ENCODE data around the gene ALKBH6. TPM values are rescaled to one million over a fixed set of nuclear protein-coding genes. Genes with fewer than 3 reads are reported as not detected.

Gene ALKBH6
- total and polyA plus RNA-seq, 2 of the 13 experiments (the other 11 are each of a cell fraction or from before 2014, with no cell fraction given), result 13.7 to 18.1 TPM

- TF ChIP-seq NR2F6 (IDR thresholded peaks at IDR 0.05) (peak; percentile 22; the same call in 1 of the 2 replicates), NR2F6 (CRISPR knock-in tag; IDR thresholded peaks at IDR 0.05) (peak; percentile 76), ZNF598 (CRISPR knock-in tag; IDR thresholded peaks at IDR 0.05; ENCODE audit: borderline replicate concordance) (peak; percentile 94; the same call in 1 of the 2 replicates), ZNF546 (CRISPR knock-in tag; conservative IDR thresholded peaks at IDR 0.05) (peak; percentile 68; the same call in 1 of the 2 replicates), FOXJ3 (CRISPR knock-in tag; IDR thresholded peaks at IDR 0.05; ENCODE audit: borderline replicate concordance) (peak; percentile 47; the same call in 1 of the 2 replicates), KLF16 (CRISPR knock-in tag; IDR thresholded peaks at IDR 0.05) (peak in 1 of 2 experiments; percentile 75; a peak in 2 of 4 replicates), ZFYVE20 (CRISPR knock-in tag; IDR thresholded peaks at IDR 0.05; ENCODE audit: borderline replicate concordance, low read depth) (no peak), HNRNPL (IDR thresholded peaks at IDR 0.05; ENCODE audit: low read depth, low read length) (0 out of 2 replicates have a peak, but pooled peaks have one; percentile 35), THAP11 (CRISPR knock-in tag; IDR thresholded peaks at IDR 0.05) (peak; percentile 87), ZNF879 (CRISPR knock-in tag; IDR thresholded peaks at IDR 0.05) (0 out of 2 replicates have a peak, but pooled peaks have one; percentile 17), ZKSCAN5 (CRISPR knock-in tag; IDR thresholded peaks at IDR 0.05) (no peak), HDAC1 (CRISPR knock-in tag; IDR thresholded peaks at IDR 0.05) (no peak; the same call in 1 of the 2 replicates), RFXAP (CRISPR knock-in tag; IDR thresholded peaks at IDR 0.05; ENCODE audit: borderline replicate concordance) (peak; percentile 74), XRCC5 (optimal IDR thresholded peaks at IDR 0.05; ENCODE audit: low read length) (peak; percentile 43), KLF11 (CRISPR knock-in tag; IDR thresholded peaks at IDR 0.05) (no peak; the same call in 1 of the 2 replicates), ATF1 (CRISPR knock-in tag; IDR thresholded peaks at IDR 0.05) (no peak), NFATC3 (CRISPR knock-in tag; IDR thresholded peaks at IDR 0.05) (no peak), ZNF34 (CRISPR knock-in tag; IDR thresholded peaks at IDR 0.05; ENCODE audit: borderline replicate concordance) (no peak), TEAD3 (CRISPR knock-in tag; optimal IDR thresholded peaks at IDR 0.05; ENCODE audit: borderline replicate concordance) (peak; percentile 63)
- TF ChIP-seq, protein P1, sequence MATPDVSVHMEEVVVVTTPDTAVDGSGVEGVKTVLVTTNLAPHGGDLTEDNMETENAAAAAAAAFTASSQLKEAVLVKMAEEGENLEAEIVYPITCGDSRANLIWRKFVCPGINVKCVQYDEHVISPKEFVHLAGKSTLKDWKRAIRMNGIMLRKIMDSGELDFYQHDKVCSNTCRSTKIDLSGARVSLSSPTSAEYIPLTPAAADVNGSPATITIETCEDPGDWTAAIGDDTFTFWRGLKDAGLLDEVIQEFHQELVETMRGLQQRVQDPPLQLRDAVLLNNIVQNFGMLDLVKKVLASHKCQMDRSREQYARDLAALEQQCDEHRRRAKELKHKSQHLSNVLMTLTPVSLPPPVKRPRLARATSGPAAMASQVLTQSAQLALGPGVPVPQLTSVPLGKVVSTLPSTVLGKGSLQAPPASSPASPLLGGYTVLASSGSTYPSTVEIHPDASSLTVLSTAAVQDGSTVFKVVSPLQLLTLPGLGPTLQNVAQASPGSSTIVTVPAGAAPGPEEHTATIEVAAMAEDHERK (CRISPR knock-in tag; IDR thresholded peaks at IDR 0.05; ENCODE audit: low read depth), result peak; percentile 52; the same call in 1 of the 2 replicates
- TF ChIP-seq, protein P2, sequence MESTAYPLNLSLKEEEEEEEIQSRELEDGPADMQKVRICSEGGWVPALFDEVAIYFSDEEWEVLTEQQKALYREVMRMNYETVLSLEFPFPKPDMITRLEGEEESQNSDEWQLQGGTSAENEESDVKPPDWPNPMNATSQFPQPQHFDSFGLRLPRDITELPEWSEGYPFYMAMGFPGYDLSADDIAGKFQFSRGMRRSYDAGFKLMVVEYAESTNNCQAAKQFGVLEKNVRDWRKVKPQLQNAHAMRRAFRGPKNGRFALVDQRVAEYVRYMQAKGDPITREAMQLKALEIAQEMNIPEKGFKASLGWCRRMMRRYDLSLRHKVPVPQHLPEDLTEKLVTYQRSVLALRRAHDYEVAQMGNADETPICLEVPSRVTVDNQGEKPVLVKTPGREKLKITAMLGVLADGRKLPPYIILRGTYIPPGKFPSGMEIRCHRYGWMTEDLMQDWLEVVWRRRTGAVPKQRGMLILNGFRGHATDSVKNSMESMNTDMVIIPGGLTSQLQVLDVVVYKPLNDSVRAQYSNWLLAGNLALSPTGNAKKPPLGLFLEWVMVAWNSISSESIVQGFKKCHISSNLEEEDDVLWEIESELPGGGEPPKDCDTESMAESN (CRISPR knock-in tag; conservative IDR thresholded peaks at IDR 0.05), result peak; percentile 77
- TF ChIP-seq, protein P3, sequence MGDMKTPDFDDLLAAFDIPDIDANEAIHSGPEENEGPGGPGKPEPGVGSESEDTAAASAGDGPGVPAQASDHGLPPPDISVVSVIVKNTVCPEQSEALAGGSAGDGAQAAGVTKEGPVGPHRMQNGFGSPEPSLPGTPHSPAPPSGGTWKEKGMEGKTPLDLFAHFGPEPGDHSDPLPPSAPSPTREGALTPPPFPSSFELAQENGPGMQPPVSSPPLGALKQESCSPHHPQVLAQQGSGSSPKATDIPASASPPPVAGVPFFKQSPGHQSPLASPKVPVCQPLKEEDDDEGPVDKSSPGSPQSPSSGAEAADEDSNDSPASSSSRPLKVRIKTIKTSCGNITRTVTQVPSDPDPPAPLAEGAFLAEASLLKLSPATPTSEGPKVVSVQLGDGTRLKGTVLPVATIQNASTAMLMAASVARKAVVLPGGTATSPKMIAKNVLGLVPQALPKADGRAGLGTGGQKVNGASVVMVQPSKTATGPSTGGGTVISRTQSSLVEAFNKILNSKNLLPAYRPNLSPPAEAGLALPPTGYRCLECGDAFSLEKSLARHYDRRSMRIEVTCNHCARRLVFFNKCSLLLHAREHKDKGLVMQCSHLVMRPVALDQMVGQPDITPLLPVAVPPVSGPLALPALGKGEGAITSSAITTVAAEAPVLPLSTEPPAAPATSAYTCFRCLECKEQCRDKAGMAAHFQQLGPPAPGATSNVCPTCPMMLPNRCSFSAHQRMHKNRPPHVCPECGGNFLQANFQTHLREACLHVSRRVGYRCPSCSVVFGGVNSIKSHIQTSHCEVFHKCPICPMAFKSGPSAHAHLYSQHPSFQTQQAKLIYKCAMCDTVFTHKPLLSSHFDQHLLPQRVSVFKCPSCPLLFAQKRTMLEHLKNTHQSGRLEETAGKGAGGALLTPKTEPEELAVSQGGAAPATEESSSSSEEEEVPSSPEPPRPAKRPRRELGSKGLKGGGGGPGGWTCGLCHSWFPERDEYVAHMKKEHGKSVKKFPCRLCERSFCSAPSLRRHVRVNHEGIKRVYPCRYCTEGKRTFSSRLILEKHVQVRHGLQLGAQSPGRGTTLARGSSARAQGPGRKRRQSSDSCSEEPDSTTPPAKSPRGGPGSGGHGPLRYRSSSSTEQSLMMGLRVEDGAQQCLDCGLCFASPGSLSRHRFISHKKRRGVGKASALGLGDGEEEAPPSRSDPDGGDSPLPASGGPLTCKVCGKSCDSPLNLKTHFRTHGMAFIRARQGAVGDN (CRISPR knock-in tag; IDR thresholded peaks at IDR 0.05), result peak; percentile 95
Measured at GRCh38 chr19:36054119-36054732, 40.2 kb upstream of the ALKBH6 start, which contains the start of gene THAP8 (continued).

Data from HepG2 (cell line).